Activated T-helper 1 cell treated with anti-CD3 and anti-CD28 coated beads, Interleukin-12 subunit alpha, Interleukin-12 subunit beta, Interleukin-2, Interleukin-4 antibody, amounts not matched to agents 30 ng/mL and 10 ng/mL and 1 ng/mL, durations not matched to agents 14 hours and 24 hours and 36 hours (primary cell): ENCODE measurements around the gene MICAL3. TPM values are rescaled to one million over a fixed set of nuclear protein-coding genes. Genes with fewer than 3 reads are reported as not detected.

Experiments used
- DNase-seq: peaks from one replicate; pipeline ENCODE4 v3.0.0; 2021; ENCODE audit warnings: low spot score
- H3K27ac Mint-ChIP-seq: one replicate; pipeline ENCODE4 v1.8.0; 2021; ENCODE audit warnings: mild to moderate bottlenecking, mixed read lengths
- H3K27me3 Mint-ChIP-seq: one replicate; pipeline ENCODE4 v1.8.0; 2022; ENCODE audit warnings: mild to moderate bottlenecking, moderate library complexity, mixed read lengths; ENCODE audit not compliant: insufficient read depth
- H3K36me3 Mint-ChIP-seq: one replicate; pipeline ENCODE4 v1.8.0; 2021; ENCODE audit warnings: low read depth, mixed read lengths
- H3K4me1 Mint-ChIP-seq: one replicate; pipeline ENCODE4 v1.8.0; 2021; ENCODE audit warnings: low read depth, mixed read lengths
- H3K4me3 Mint-ChIP-seq: one replicate; pipeline ENCODE4 v1.8.0; 2021; ENCODE audit warnings: mild to moderate bottlenecking, moderate library complexity, mixed read lengths
- H3K9me3 Mint-ChIP-seq: one replicate; pipeline ENCODE4 v1.8.0; 2021; ENCODE audit warnings: mixed read lengths
- intact Hi-C: fragments of 100-400 bp; cut with micrococcal nuclease; formaldehyde crosslinking; loops from one replicate; pipeline ENCODE4 v1.15.1; 2024
- total RNA-seq: library from RNA; stranded (reverse); gene quantifications from 2 replicates; pipeline ENCODE4 v1.2.3, GENCODE V29; 2022

MICAL3 gene
- total RNA-seq, 1 donor from 2014 or later = 50.6 TPM

DNA sequence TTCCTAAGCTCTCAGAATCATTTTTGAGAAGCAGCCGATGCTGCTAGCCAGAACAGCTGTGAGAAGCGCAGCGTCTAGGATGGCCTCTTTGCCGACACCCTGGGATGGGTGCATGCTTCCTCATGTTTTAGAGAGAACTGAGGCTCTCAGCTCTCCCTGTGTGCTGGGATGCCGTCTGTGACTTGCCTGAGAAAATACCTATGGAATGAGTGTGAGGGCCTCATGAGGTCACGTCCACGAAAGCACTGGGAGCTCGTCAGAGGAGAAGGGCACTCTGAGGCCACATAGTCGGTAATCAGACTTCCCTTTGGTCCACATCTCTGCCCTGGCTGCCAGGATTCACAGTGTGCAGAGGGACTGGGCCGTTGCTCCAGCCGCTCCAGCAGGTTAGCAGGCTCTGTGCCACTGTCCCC lies 54.7 kb downstream of the MICAL3 start:
- no peak overlapping the region for H3K4me3 Mint-ChIP-seq
- no peaks in the 10 kb centered on the region for H3K9me3 Mint-ChIP-seq
- intact Hi-C loops = no loop called here
- DNase-seq = no peak
- peaks cover under 1% of the 10 kb centered on the region for H3K4me1 Mint-ChIP-seq
- H3K27ac Mint-ChIP-seq = no peak overlapping the region
- no peaks in the 10 kb centered on the region for H3K36me3 Mint-ChIP-seq
- no peaks in the 10 kb centered on the region for H3K27me3 Mint-ChIP-seq

DNA sequence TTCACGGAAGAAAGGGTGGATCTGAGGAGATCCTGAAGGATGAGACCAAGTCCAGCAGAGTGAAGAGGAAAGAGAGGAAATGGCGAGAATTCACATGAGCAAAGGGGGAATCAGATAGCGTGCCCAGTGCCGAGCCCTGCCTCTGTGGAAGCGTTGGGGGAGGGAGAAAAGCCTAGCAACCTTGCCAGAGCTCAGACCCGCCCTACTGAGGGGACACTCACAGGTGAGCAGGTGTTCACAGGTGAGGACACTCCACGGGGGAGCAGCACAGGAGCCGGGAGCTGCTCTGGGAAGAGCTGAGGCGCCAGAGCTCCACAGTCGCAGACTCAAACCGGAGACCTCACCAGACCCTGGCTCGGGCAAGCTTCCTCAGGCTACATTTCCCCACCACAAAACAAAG lies 56.2 kb downstream of the MICAL3 start:
- no peaks in the 10 kb centered on the region for H3K27me3 Mint-ChIP-seq
- no peaks in the 10 kb centered on the region for H3K36me3 Mint-ChIP-seq
- no peaks in the 10 kb centered on the region for H3K9me3 Mint-ChIP-seq
- H3K4me3 Mint-ChIP-seq = no peak overlapping the region
- no peaks in the 10 kb centered on the region for H3K4me1 Mint-ChIP-seq
- intact Hi-C loops = no loop called here
- DNase-seq = no peak
- no peak overlapping the region for H3K27ac Mint-ChIP-seq

DNA sequence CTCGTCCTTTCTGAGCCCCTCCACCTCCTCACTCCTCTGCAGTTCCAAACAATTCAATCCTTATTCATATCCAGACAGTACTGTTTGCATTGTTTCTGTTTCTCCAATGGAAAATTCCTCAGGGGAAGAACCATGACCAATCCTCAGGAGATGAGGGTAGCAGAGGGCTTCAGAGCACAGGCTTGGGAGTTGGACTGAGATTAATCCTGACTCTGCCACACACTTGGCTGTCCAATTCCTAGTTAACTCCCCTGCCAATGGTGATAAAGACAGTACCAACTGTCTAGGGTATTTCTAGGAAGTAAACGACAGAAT lies 58.0 kb downstream of the MICAL3 start:
- H3K27ac Mint-ChIP-seq = no peak overlapping the region
- H3K36me3 Mint-ChIP-seq = no peaks in the 10 kb centered on the region
- no peak for DNase-seq
- H3K27me3 Mint-ChIP-seq = no peaks in the 10 kb centered on the region
- intact Hi-C loops = no loop called here
- H3K9me3 Mint-ChIP-seq = no peaks in the 10 kb centered on the region
- no peak overlapping the region for H3K4me3 Mint-ChIP-seq
- no peaks in the 10 kb centered on the region for H3K4me1 Mint-ChIP-seq

GRCh38 chr22:17965538-17966402 lies 58.6 kb downstream of the MICAL3 start:
- H3K4me1 Mint-ChIP-seq = no peaks in the 10 kb centered on the region
- H3K4me3 Mint-ChIP-seq = no peak overlapping the region
- intact Hi-C loops = no loop called here
- H3K9me3 Mint-ChIP-seq = no peaks in the 10 kb centered on the region
- no peaks in the 10 kb centered on the region for H3K36me3 Mint-ChIP-seq
- H3K27me3 Mint-ChIP-seq = no peaks in the 10 kb centered on the region
- no peak overlapping the region for H3K27ac Mint-ChIP-seq
- DNase-seq = no peak

- no peaks in the 10 kb centered on the region for H3K27me3 Mint-ChIP-seq
- H3K4me1 Mint-ChIP-seq = no peaks in the 10 kb centered on the region
- no peaks in the 10 kb centered on the region for H3K9me3 Mint-ChIP-seq
- H3K36me3 Mint-ChIP-seq = no peaks in the 10 kb centered on the region
- no peak for DNase-seq
- intact Hi-C loops = no loop called here
- no peak overlapping the region for H3K27ac Mint-ChIP-seq
- no peak overlapping the region for H3K4me3 Mint-ChIP-seq
Observed at GRCh38 chr22:17964643-17965042, 59.7 kb downstream of the MICAL3 start.

GRCh38 chr22:17964156-17964555 lies 60.2 kb downstream of the MICAL3 start:
- Mint-ChIP-seq H3K36me3 (no peaks in the 10 kb centered on the region), H3K27me3 (no peaks in the 10 kb centered on the region), H3K4me1 (no peaks in the 10 kb centered on the region), H3K9me3 (no peaks in the 10 kb centered on the region), H3K27ac (no peak overlapping the region), H3K4me3 (no peak overlapping the region)
- DNase-seq = no peak
- intact Hi-C loops = no loop called here

- no peak for DNase-seq
- Mint-ChIP-seq H3K27ac (no peak overlapping the region), H3K27me3 (no peaks in the 10 kb centered on the region), H3K4me3 (no peak overlapping the region), H3K4me1 (no peaks in the 10 kb centered on the region), H3K36me3 (no peaks in the 10 kb centered on the region), H3K9me3 (no peaks in the 10 kb centered on the region)
- intact Hi-C loops = no loop called here
Observed at GRCh38 chr22:17963015-17963414, 61.3 kb downstream of the MICAL3 start.

DNA sequence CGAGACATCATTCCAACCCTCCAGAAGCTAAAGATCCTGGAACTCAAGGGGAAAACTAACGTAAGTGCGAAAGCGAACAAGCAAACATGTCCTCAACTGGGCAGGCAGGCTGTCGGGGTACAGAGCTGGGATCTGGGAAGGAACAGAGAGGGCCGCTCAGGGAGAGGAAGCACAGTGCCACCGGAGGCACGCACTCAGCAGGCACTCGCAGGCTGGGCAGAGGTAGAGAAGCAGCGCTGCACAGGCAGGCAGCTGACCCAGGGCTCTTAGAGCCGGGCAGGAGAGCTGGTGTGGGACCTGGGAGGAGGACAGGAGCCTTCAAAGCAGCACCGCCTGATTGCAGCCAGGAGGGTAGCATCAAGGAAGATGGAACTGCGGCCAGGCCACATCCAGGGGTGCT lies 62.2 kb downstream of the MICAL3 start:
- no peaks in the 10 kb centered on the region for H3K36me3 Mint-ChIP-seq
- no peaks in the 10 kb centered on the region for H3K27me3 Mint-ChIP-seq
- no peak overlapping the region for H3K27ac Mint-ChIP-seq
- H3K9me3 Mint-ChIP-seq = no peaks in the 10 kb centered on the region
- DNase-seq = no peak
- no peaks in the 10 kb centered on the region for H3K4me1 Mint-ChIP-seq
- no peak overlapping the region for H3K4me3 Mint-ChIP-seq
- intact Hi-C loops = no loop called here

DNA sequence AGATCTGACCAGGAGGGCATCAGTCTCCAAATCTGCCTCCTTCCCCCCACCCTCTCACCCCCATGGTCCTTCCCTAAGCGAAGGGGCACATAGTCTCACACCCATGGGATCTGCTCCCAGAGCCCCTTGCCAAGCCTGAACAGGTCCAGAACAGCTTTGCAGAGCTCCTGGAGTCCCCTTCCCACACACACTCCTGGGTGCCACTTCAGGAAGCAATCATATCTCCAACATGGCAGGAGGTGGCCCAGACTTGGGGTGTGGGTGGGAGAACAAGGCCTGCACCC lies 63.0 kb downstream of the MICAL3 start:
- Mint-ChIP-seq H3K36me3 (no peaks in the 10 kb centered on the region), H3K4me3 (no peak overlapping the region), H3K9me3 (no peaks in the 10 kb centered on the region), H3K27ac (no peak overlapping the region), H3K27me3 (no peaks in the 10 kb centered on the region), H3K4me1 (no peaks in the 10 kb centered on the region)
- DNase-seq = no peak
- intact Hi-C loops = no loop called here

GRCh38 chr22:17960695-17961445 lies 63.5 kb downstream of the MICAL3 start:
- Mint-ChIP-seq H3K36me3 (no peaks in the 10 kb centered on the region), H3K4me1 (no peaks in the 10 kb centered on the region), H3K4me3 (no peak overlapping the region), H3K9me3 (no peaks in the 10 kb centered on the region), H3K27ac (no peak overlapping the region), H3K27me3 (no peaks in the 10 kb centered on the region)
- no peak for DNase-seq
- intact Hi-C loops = no loop called here

DNA sequence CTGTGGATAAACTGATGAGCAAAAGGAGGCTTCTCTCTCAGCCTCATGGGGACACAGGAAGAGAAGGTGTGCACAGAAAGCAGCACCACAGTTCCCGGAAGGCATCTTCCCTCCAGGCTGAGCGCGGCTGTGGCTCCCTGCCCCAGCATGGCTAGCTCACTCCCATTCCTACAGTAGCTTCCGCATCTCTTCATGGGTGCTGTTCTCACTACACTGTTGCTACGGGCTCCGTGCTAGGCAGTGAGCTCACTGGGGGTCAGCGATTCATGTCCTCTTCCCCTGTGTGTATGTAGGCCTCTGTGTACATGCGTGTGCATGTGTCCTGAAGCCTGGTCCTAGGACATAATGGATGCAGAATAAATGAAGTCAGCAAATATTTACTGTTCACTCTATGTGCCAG lies 64.3 kb downstream of the MICAL3 start:
- DNase-seq = no peak
- Mint-ChIP-seq H3K36me3 (no peaks in the 10 kb centered on the region), H3K9me3 (no peaks in the 10 kb centered on the region), H3K27ac (no peak overlapping the region), H3K4me1 (no peaks in the 10 kb centered on the region), H3K27me3 (no peaks in the 10 kb centered on the region), H3K4me3 (no peak overlapping the region)
- intact Hi-C loops = no loop called here

- Mint-ChIP-seq H3K4me3 (no peak overlapping the region), H3K27me3 (no peaks in the 10 kb centered on the region), H3K27ac (no peak overlapping the region), H3K36me3 (no peaks in the 10 kb centered on the region), H3K9me3 (no peaks in the 10 kb centered on the region), H3K4me1 (no peaks in the 10 kb centered on the region)
- intact Hi-C loops = no loop called here
- no peak for DNase-seq
Observed at GRCh38 chr22:17958166-17958565, 66.2 kb downstream of the MICAL3 start.

GRCh38 chr22:17957693-17958092 lies 66.7 kb downstream of the MICAL3 start:
- Mint-ChIP-seq H3K27me3 (no peaks in the 10 kb centered on the region), H3K36me3 (no peaks in the 10 kb centered on the region), H3K27ac (no peak overlapping the region), H3K4me1 (no peaks in the 10 kb centered on the region), H3K9me3 (no peaks in the 10 kb centered on the region), H3K4me3 (no peak overlapping the region)
- intact Hi-C loops = no loop called here
- DNase-seq = no peak
